Peyer's patch (tissue), 4 donors: Measurements from ENCODE around the gene LARP4B.

Experiments used
- CTCF ChIP-seq, 6 experiments: fragments of 450-650 bp in 4 of 6; fragments of 200-600 bp in 2 of 6; sonication (generic) in 1 of 6; IDR thresholded peaks; one replicate each; pipeline ENCODE4 v1.5.1; 2017 to 2019; ENCODE audit warnings: antibody characterized with exemption in 6 of 6, mild to moderate bottlenecking in 3 of 6, moderate library complexity in 1 of 6
- POLR2A ChIP-seq, 2 donors: fragments of 450-650 bp; IDR thresholded peaks; one replicate each; pipeline ENCODE4 v1.5.1; 2017; ENCODE audit warnings: antibody characterized with exemption in 2 of 2, mild to moderate bottlenecking in 2 of 2, moderate library complexity in 2 of 2

- TF ChIP-seq POLR2A (IDR thresholded peaks at IDR 0.05), result no peak
- no peak for TF ChIP-seq CTCF (IDR thresholded peaks at IDR 0.05)
Measured at GRCh38 chr10:873020-873419, 58.5 kb downstream of the LARP4B start.
